Uterus (tissue), 2 donors: ENCODE results near the gene HOXB2.

ENCODE experiments used
- POLR2A ChIP-seq, 2 donors: fragments of 450-650 bp; IDR thresholded peaks; one replicate each; pipeline ENCODE4 v1.6.1; 2016; ENCODE audit warnings: antibody characterized with exemption in 2 of 2, mild to moderate bottlenecking in 1 of 2, moderate library complexity in 1 of 2
- TF ChIP-seq, protein P1 (sequence below), 4 experiments: fragments of 200-600 bp in 2 of 4; fragments of 450-650 bp in 2 of 4; sonication (generic) in 2 of 4; IDR thresholded peaks; one replicate each; pipeline ENCODE4 v1.5.1; 2016 to 2019; ENCODE audit warnings: antibody characterized with exemption in 4 of 4, mild to moderate bottlenecking in 2 of 4, moderate library complexity in 1 of 4

GRCh38 chr17:48558831-48559121 is 13.9 kb upstream of the HOXB2 start:
- TF ChIP-seq, protein P1, sequence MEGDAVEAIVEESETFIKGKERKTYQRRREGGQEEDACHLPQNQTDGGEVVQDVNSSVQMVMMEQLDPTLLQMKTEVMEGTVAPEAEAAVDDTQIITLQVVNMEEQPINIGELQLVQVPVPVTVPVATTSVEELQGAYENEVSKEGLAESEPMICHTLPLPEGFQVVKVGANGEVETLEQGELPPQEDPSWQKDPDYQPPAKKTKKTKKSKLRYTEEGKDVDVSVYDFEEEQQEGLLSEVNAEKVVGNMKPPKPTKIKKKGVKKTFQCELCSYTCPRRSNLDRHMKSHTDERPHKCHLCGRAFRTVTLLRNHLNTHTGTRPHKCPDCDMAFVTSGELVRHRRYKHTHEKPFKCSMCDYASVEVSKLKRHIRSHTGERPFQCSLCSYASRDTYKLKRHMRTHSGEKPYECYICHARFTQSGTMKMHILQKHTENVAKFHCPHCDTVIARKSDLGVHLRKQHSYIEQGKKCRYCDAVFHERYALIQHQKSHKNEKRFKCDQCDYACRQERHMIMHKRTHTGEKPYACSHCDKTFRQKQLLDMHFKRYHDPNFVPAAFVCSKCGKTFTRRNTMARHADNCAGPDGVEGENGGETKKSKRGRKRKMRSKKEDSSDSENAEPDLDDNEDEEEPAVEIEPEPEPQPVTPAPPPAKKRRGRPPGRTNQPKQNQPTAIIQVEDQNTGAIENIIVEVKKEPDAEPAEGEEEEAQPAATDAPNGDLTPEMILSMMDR (IDR thresholded peaks at IDR 0.05) = no peak
- TF ChIP-seq POLR2A (IDR thresholded peaks at IDR 0.05) = no peak
